Omental fat pad (tissue), 4 donors: ENCODE results near the gene PPP1R12B. TPM values are rescaled to one million over a fixed set of nuclear protein-coding genes. Genes with fewer than 3 reads are reported as not detected.
"Not testable (repeated sequence)": the region's sequence is repeated elsewhere in the genome, so short reads cannot be mapped to it uniquely, and the experiment has no call there.

Experiments
- ATAC-seq: fragments of 150-250 bp; one replicate; pipeline ENCODE4 v1.9.1; 2016; ENCODE audit warnings: mild to moderate bottlenecking, moderate library complexity; ENCODE audit not compliant: low FRiP score
- DNase-seq: peaks from one replicate; pipeline ENCODE4 v3.0.0-alpha.2; 2019; ENCODE audit warnings: low spot score
- total RNA-seq, 4 donors: library from RNA; depleted of rRNA; stranded (reverse); fragments of >200 nt; gene quantifications; one replicate each; pipeline ENCODE4 v1.1.0, GENCODE V29; 2016
- TF ChIP-seq, protein P1 (sequence below), 3 donors: fragments of 450-650 bp; IDR thresholded peaks; one replicate each; pipeline ENCODE4 v1.5.1; 2016 to 2017; ENCODE audit warnings: antibody characterized with exemption in 3 of 3, mild to moderate bottlenecking in 3 of 3, moderate library complexity in 2 of 3

The PPP1R12B gene
- total RNA-seq, 4 donors from 2014 or later, result 44.5 to 92.1 (median 53.7) TPM

DNA sequence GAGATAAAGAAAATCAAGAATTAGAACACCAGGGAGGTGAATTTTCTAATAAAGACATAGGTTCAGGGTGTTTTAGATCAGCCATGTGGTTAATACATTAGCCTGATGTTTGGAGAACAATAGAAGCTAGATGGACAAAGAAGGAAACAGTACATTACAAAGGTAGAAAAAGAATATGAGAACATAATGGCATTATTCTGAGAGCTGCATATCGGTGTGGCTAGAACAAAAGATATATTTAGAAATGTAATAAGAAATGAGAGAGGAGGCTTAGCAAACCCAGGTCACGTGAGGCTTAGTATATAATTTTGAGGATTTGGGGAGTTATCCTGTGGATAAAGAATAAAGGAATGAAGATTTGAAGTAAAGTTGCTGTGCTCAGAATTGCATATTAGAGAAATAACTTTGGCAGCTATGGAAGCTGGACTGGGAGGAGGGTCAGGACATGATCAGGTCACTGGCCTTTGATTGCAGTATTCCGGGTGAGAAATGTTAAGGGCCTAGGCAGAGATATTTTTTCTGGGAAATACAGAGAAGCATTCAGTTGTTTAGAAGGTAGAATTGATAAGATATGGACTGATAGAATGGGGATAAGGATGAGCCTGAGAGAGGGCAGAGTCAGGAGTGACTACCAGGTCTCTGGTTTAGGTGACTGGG lies 197.3 kb downstream of the PPP1R12B start:
- not testable (repeated sequence) for ATAC-seq, DNase-seq

DNA sequence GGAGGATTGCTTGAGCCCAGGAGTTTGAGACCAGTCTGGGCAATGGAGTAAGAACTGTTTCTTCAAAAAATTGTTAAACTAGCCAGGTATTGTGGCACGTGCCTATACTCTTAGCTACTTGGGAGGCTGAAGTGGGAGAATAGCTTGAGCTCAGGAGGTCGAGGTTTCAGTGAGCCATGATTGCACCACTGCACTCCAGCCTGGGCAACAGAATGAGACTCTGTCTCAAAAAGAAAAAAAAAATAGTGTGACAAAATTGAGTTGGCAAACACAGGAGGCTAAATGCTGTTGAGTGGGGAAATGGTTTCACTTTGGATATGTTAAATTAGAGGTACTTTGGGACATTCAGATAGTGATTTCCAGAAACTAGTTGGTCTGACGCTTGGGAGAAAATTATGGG lies 197.9 kb downstream of the PPP1R12B start:
- ATAC-seq, result not testable (repeated sequence)

DNA sequence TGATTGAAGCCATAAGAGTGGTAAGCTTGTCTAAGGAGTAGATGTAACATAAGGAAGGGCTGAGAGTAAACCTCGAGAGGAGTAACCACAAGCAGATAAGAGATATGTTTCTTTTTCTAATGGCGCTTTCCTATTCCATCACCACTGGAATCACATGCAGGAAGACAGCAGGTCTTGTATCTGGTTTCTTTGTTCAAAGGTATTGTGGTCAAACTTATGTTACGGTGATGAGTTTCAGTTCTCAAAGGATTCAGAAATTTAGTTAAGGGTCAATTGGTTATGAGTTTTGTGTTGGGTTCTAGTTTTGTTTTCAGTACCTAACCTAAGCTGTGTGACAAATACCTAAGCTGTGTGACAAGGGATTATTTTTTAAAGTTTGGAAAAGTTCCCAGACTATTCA lies 198.3 kb downstream of the PPP1R12B start:
- not testable (repeated sequence) for ATAC-seq

More for the DNA sequence above, 197.9 kb downstream of the PPP1R12B start:
- DNase-seq, result not testable (repeated sequence)

DNA sequence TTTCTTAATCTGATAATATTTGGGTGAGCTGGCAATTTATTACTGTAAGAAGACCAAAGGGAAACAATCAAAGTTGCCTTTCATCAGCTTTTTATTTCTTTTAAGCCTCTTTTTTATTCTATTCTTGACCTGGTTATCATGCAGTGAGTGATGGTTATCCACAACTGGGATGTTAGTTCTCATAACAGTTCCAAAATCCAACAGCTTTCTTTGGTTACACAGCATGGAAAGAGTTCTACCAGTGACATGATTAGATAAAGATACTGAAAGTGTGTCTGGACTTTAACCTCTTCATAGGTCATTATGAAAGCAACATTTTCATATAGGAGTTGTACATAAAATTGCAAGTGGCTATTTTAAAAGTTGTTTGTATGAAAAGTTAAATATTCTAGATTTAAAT lies 198.7 kb downstream of the PPP1R12B start:
- TF ChIP-seq, protein P1, sequence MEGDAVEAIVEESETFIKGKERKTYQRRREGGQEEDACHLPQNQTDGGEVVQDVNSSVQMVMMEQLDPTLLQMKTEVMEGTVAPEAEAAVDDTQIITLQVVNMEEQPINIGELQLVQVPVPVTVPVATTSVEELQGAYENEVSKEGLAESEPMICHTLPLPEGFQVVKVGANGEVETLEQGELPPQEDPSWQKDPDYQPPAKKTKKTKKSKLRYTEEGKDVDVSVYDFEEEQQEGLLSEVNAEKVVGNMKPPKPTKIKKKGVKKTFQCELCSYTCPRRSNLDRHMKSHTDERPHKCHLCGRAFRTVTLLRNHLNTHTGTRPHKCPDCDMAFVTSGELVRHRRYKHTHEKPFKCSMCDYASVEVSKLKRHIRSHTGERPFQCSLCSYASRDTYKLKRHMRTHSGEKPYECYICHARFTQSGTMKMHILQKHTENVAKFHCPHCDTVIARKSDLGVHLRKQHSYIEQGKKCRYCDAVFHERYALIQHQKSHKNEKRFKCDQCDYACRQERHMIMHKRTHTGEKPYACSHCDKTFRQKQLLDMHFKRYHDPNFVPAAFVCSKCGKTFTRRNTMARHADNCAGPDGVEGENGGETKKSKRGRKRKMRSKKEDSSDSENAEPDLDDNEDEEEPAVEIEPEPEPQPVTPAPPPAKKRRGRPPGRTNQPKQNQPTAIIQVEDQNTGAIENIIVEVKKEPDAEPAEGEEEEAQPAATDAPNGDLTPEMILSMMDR (IDR thresholded peaks at IDR 0.05), result no peak
- ATAC-seq, result no peak

More for the DNA sequence above, 198.3 kb downstream of the PPP1R12B start:
- not testable (repeated sequence) for DNase-seq

DNA sequence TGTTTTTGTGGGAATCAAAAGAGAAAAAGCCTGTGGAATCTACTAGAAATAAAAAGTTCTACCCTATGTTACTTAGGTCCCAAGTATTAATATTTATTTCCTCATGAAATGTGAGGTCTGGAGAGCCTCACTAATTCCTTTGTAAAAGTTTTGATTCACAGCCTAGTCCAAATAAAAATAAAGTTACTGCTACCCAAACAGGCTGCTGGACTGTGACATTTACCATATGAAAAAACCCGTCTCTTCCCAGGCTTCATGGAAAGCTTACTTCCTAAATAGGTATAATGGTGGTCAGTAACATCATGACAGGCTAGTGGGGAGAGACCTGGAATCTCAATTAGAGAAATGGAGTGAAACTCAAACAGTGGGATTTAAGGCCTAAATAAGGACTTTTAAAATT lies 201.6 kb downstream of the PPP1R12B start:
- ATAC-seq, DNase-seq: not testable (repeated sequence)

More for the DNA sequence above, 198.7 kb downstream of the PPP1R12B start:
- DNase-seq, result no peak

DNA sequence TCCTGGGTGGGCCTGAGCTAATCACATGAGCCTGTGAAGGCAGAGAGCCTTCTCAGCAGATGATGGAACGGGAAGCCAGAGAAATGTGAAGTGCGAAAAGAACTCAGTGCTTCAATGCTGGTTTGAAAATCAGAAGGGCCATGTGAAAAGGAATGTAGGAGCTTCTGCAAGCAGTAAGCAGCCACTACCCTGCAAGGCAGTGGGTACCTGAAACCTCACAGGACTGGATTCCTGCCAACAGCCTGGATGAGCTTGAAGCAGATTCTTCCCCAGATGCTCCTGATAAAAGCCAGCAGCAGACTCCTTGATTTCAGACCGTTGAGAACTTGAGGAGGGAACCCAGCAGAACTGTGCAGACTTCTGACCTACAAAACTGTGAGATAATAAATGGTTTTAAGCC lies 203.2 kb downstream of the PPP1R12B start:
- TF ChIP-seq, protein P1 (IDR thresholded peaks at IDR 0.05), result no peak
- no peak for DNase-seq
- ATAC-seq, result no peak

DNA sequence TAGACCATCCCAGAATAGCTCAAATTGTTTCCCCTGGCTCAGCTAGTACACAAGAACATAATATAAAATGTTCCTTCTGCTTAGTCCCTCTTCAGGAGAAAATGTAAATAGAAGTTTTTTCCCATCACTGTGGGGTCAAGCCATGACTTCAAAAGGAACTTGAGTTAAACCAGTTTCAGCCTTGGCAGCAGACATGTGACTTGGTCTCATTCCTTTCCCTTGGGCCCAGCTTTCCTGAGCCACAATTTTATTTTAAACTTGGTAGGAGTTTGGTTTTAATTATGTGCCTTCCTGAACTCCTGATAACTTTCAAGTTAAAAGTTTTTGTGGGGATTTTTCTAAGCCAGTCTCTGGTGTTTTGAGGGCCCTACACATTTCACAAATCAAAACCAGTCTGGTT lies 204.1 kb downstream of the PPP1R12B start:
- ATAC-seq, DNase-seq: not testable (repeated sequence)

DNA sequence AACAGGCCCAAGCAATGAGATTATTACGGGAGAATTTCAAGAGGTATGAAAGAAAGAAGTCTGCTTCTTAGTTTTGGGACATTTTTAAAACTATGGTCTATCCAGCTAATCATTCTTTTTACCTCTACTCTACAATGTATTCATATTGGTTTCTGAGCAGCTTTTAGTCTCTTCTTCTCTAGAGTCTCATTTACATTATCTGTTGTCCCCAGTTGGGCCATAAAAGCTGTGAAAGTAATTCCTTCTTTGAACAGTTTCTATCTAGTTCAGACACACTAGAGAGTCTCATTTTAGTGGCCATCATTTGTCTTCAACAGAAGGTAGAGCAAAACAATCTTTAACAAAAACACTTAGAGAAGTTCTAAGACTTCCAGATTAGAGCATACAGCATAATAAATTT lies 204.6 kb downstream of the PPP1R12B start:
- not testable (repeated sequence) for DNase-seq

DNA sequence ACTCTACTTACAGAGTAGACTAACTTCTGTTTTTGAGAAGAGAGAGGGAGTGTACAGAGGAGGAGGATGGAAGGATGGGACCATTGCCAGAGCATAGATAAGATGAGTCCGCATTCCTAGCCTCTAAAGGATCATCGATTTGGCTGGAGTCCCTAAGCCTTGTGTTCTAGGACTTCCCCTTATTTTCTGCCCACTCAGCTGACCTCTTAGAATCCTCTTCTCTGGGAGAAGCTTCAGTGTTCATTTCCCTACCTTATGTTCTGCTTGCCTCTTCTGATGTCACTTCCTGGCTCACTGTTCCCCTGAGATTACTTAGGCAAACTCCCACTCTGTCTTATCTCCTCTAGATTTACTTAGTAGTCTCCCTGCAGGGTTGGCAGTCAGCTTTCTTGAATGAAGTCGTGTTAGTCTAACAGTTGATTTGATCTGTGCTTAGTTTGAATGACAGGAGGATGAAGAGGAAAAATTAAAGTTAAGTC lies 205.1 kb downstream of the PPP1R12B start:
- peak; percentile 85 for ATAC-seq

More for the DNA sequence above, 204.6 kb downstream of the PPP1R12B start:
- ATAC-seq, result not testable (repeated sequence)

DNA sequence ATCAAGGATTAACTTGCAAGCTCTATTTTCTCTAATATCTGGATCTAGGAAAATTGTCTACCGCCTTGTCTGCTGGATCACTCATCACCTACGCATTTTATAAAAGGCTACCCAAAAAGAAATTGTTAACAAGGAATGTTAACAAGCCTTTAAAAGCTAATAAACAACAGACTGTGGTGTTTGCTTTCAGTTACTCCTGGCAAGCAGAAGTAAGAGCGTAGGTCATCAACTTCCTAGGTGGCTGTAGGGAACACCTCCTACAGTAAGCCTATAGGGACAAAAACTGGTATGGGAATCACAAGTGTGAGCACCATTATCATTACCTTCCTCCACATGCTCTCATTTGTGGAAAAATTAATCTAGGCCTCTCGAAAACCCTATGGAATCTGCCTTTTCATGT lies 206.1 kb downstream of the PPP1R12B start:
- ATAC-seq, DNase-seq: not testable (repeated sequence)

More for the DNA sequence above, 205.1 kb downstream of the PPP1R12B start:
- no peak for DNase-seq
- TF ChIP-seq, protein P1 (IDR thresholded peaks at IDR 0.05), result no peak

DNA sequence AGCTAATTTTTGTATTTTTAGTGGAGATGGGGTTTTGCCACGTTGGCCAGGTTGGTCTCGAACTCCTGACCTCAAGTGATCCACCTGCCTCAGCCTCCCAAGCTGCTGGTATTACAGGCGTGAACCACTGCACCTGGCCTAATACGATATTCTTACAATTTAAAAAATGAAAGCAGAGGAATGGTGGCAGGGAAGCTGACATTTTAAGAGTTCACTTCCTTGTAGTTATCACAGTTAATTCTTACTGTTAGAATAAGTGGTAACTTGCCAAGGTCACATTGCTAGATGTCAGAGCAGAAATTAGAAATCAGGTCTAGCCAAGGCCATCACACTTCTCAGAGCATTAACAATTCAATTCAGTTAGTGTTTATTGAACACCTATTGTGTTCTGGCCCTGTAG lies 207.5 kb downstream of the PPP1R12B start:
- not testable (repeated sequence) for ATAC-seq, DNase-seq

DNA sequence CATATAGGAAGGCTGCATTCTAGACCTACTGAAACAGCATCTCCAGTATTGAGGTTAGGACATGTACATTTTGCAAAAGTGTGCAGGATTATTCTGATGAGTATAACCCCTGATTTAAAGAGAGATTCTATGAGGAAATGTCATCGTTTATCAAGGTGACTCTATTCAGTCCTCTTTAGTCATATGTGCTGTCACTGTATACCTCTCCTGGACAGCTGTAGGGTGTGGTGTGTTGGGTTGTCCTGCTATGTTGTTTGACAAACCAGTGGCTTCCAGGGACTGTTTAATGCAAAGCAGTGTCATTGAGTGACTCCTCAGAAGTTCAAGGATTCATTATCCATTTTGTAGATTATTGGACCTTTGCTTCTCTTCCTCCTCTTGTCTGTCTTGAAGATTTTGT lies 209.2 kb downstream of the PPP1R12B start:
- ATAC-seq, DNase-seq: not testable (repeated sequence)
